Nephron (organoid): Measurements from ENCODE around the gene RYR3.

Source experiments
- H3K27ac Mint-ChIP-seq, 3 experiments: 2 replicates each; pipeline ENCODE4 v1.8.0; 2020; ENCODE audit warnings: mixed read lengths in 3 of 3, mild to moderate bottlenecking in 2 of 3, moderate library complexity in 1 of 3
- H3K27me3 Mint-ChIP-seq: 2 replicates; pipeline ENCODE4 v1.8.0; 2021; ENCODE audit warnings: low read depth, mild to moderate bottlenecking, moderate library complexity, mixed read lengths
- H3K36me3 Mint-ChIP-seq: 2 replicates; pipeline ENCODE4 v1.8.0; 2020; ENCODE audit warnings: low read depth, mixed read lengths
- H3K4me1 Mint-ChIP-seq: 2 replicates; pipeline ENCODE4 v1.8.0; 2020; ENCODE audit warnings: mixed read lengths
- H3K4me3 Mint-ChIP-seq, 3 experiments: 2 replicates each; pipeline ENCODE4 v1.8.0; 2020; ENCODE audit warnings: mild to moderate bottlenecking in 3 of 3, mixed read lengths in 3 of 3, moderate library complexity in 2 of 3
- H3K9me3 Mint-ChIP-seq: 2 replicates; pipeline ENCODE4 v1.8.0; 2020; ENCODE audit warnings: mixed read lengths
- TF ChIP-seq, protein P1 (sequence below), 3 experiments: fragments of 200-600 bp; sonication (generic); IDR thresholded peaks; one replicate each; pipeline ENCODE4 v1.5.0; 2021; ENCODE audit warnings: antibody characterized with exemption in 3 of 3; ENCODE audit not compliant: unreplicated experiment in 3 of 3

The RYR3 gene

DNA sequence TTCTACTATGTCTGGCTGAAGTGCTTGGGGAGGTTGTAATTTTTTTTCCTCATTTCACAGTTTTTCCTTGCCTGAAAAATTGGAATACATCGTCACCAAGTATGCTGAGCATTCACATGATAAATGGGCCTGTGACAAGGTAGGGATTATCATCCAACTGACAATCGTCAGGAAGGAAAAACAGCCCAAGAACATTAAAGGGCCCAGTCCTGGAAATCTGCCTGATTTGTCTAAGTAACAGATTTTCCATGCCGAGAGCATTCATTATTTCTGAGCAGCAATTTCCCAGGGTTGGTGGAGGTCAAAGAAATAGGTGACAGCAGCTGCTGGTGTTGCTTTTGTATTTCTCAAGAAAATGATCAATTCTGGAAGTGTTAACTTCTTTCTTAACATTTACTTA is 431.5 kb downstream of the RYR3 start:
- Mint-ChIP-seq H3K4me1 (peaks cover 15% of the 10 kb centered on the region), H3K9me3 (no peaks in the 10 kb centered on the region), H3K4me3 (no peak overlapping the region)

GRCh38 chr15:33742800-33743199 is 432.0 kb downstream of the RYR3 start:
- Mint-ChIP-seq H3K9me3 (no peaks in the 10 kb centered on the region), H3K4me1 (peaks cover 12% of the 10 kb centered on the region), H3K27ac (no peak overlapping the region), H3K27me3 (peaks cover 4% of the 10 kb centered on the region), H3K4me3 (no peak overlapping the region), H3K36me3 (no peaks in the 10 kb centered on the region)
- TF ChIP-seq, protein P1, sequence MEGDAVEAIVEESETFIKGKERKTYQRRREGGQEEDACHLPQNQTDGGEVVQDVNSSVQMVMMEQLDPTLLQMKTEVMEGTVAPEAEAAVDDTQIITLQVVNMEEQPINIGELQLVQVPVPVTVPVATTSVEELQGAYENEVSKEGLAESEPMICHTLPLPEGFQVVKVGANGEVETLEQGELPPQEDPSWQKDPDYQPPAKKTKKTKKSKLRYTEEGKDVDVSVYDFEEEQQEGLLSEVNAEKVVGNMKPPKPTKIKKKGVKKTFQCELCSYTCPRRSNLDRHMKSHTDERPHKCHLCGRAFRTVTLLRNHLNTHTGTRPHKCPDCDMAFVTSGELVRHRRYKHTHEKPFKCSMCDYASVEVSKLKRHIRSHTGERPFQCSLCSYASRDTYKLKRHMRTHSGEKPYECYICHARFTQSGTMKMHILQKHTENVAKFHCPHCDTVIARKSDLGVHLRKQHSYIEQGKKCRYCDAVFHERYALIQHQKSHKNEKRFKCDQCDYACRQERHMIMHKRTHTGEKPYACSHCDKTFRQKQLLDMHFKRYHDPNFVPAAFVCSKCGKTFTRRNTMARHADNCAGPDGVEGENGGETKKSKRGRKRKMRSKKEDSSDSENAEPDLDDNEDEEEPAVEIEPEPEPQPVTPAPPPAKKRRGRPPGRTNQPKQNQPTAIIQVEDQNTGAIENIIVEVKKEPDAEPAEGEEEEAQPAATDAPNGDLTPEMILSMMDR (IDR thresholded peaks at IDR 0.05; ENCODE audit: unreplicated experiment in 3 of 3): no peak

More for the DNA sequence above, 431.5 kb downstream of the RYR3 start:
- Mint-ChIP-seq H3K27me3 (peaks cover 4% of the 10 kb centered on the region), H3K36me3 (no peaks in the 10 kb centered on the region), H3K27ac (peak overlapping the region in 1 of 3 experiments; percentile 17)
- TF ChIP-seq, protein P1 (IDR thresholded peaks at IDR 0.05; ENCODE audit: unreplicated experiment in 3 of 3): no peak

- Mint-ChIP-seq H3K27ac (no peak overlapping the region), H3K36me3 (no peaks in the 10 kb centered on the region), H3K4me1 (peaks cover 10% of the 10 kb centered on the region), H3K27me3 (peaks cover 4% of the 10 kb centered on the region), H3K9me3 (no peaks in the 10 kb centered on the region), H3K4me3 (no peak overlapping the region)
- TF ChIP-seq, protein P1 (IDR thresholded peaks at IDR 0.05; ENCODE audit: unreplicated experiment in 3 of 3): no peak
Observed at GRCh38 chr15:33746203-33746602, 435.4 kb downstream of the RYR3 start.

DNA sequence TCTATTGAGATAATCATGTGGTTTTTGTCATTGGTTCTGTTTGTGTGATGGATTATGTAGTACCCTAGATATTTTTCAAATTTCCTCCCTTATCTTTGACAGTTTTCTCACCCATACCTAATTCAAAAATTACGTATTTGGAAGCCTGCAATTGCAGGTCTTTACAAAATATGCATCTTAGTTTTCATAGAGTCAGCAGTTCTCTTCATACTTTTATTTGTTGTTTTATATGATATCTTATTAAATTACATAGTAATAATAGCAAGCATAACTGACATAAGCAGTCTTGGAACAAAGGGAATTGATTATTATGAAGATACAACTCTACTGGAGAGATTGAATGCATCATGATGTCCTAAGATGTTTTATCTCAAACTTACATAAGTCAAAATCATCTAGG is 442.2 kb downstream of the RYR3 start:
- TF ChIP-seq, protein P1 (IDR thresholded peaks at IDR 0.05; ENCODE audit: unreplicated experiment in 3 of 3): no peak
- H3K27ac Mint-ChIP-seq: no peak overlapping the region
- H3K4me3 Mint-ChIP-seq: no peak overlapping the region
- peaks cover 12% of the 10 kb centered on the region for H3K9me3 Mint-ChIP-seq
- H3K36me3 Mint-ChIP-seq: no peaks in the 10 kb centered on the region
- H3K4me1 Mint-ChIP-seq: no peaks in the 10 kb centered on the region
- peaks cover under 1% of the 10 kb centered on the region for H3K27me3 Mint-ChIP-seq

DNA sequence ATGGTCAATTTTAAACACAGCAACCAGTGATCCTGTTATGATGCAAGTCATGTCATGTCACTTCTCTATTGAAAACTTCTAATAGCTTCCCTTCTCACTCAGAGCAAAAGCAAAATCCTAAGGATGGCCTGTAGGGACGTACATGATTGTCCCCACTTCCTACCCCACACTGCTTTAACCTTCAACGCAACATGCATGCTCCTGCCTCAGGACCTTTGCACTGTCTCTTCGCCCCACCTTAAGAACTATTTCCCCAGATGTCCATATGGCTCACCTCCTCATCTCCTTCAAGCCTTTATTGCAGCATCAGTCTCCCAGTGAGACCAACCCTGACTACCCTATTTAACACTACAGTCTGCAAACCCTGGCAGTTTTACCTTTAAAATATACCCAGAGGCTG is 443.5 kb downstream of the RYR3 start:
- no peak overlapping the region for H3K27ac Mint-ChIP-seq
- H3K36me3 Mint-ChIP-seq: no peaks in the 10 kb centered on the region
- H3K9me3 Mint-ChIP-seq: peaks cover 13% of the 10 kb centered on the region
- H3K4me3 Mint-ChIP-seq: no peak overlapping the region
- H3K27me3 Mint-ChIP-seq: no peaks in the 10 kb centered on the region
- TF ChIP-seq, protein P1 (IDR thresholded peaks at IDR 0.05; ENCODE audit: unreplicated experiment in 3 of 3): no peak
- H3K4me1 Mint-ChIP-seq: no peaks in the 10 kb centered on the region

- Mint-ChIP-seq H3K27ac (no peak overlapping the region), H3K9me3 (peaks cover 20% of the 10 kb centered on the region), H3K36me3 (no peaks in the 10 kb centered on the region), H3K4me1 (no peaks in the 10 kb centered on the region), H3K27me3 (no peaks in the 10 kb centered on the region), H3K4me3 (no peak overlapping the region)
- TF ChIP-seq, protein P1 (IDR thresholded peaks at IDR 0.05; ENCODE audit: unreplicated experiment in 3 of 3): no peak
Observed at GRCh38 chr15:33756961-33757360, 446.2 kb downstream of the RYR3 start.
